ENCODE results near the gene FMO5. TPM values are rescaled to one million over a fixed set of nuclear protein-coding genes. Genes with fewer than 3 reads are reported as not detected.

The FMO5 gene
- total RNA-seq, 1 donor = 3.6 TPM

GRCh38 chr1:147267711-147268110, 42.6 kb upstream of the FMO5 start:
- H3K36me3 ChIP-seq (ENCODE audit: insufficient read depth, low read length) = peaks cover 56% of the 10 kb centered on the region
- TF ChIP-seq CTCF (IDR thresholded peaks at IDR 0.05; ENCODE audit: extremely low read depth, low read depth, low read length) = no peak
- no peaks in the 10 kb centered on the region for H3K9me3 ChIP-seq (ENCODE audit: low read depth, low read length)
- no peaks in the 10 kb centered on the region for H4K20me1 ChIP-seq (ENCODE audit: insufficient read depth, low read length)
- no peak overlapping the region for H3K4me3 ChIP-seq (ENCODE audit: insufficient read depth, low read length)
- peaks cover 21% of the 10 kb centered on the region for H3K4me1 ChIP-seq (ENCODE audit: insufficient read depth, low read length)
- H3K27ac ChIP-seq (ENCODE audit: low read depth, low read length) = no peak overlapping the region
- no peak for DNase-seq (ENCODE audit: insufficient read length, low spot score, missing footprints)
- H3K79me2 ChIP-seq (ENCODE audit: insufficient read depth, low read length) = no peaks in the 10 kb centered on the region
- H2AFZ ChIP-seq (ENCODE audit: low read length) = no peak overlapping the region
- H3K27me3 ChIP-seq (ENCODE audit: insufficient read depth, low read length) = no peaks in the 10 kb centered on the region
- no peak overlapping the region for H3K4me2 ChIP-seq (ENCODE audit: insufficient read depth, low read length)

- no peak for DNase-seq (ENCODE audit: insufficient read length, low spot score, missing footprints)
- Histone ChIP-seq H3K27me3 (ENCODE audit: insufficient read depth, low read length) (no peaks in the 10 kb centered on the region), H3K4me2 (ENCODE audit: insufficient read depth, low read length) (no peak overlapping the region), H3K4me3 (ENCODE audit: insufficient read depth, low read length) (no peak overlapping the region), H3K36me3 (ENCODE audit: insufficient read depth, low read length) (peaks cover 49% of the 10 kb centered on the region), H4K20me1 (ENCODE audit: insufficient read depth, low read length) (no peaks in the 10 kb centered on the region), H2AFZ (ENCODE audit: low read length) (no peak overlapping the region), H3K9me3 (ENCODE audit: low read depth, low read length) (no peaks in the 10 kb centered on the region), H3K4me1 (ENCODE audit: insufficient read depth, low read length) (peaks cover 19% of the 10 kb centered on the region), H3K27ac (ENCODE audit: low read depth, low read length) (no peak overlapping the region), H3K79me2 (ENCODE audit: insufficient read depth, low read length) (no peaks in the 10 kb centered on the region)
- TF ChIP-seq CTCF (IDR thresholded peaks at IDR 0.05; ENCODE audit: extremely low read depth, low read depth, low read length) = no peak
These were observed 41.2 kb upstream of the FMO5 start for GRCh38 chr1:147266381-147266780.

- no peak overlapping the region for H3K4me3 ChIP-seq (ENCODE audit: insufficient read depth, low read length)
- peaks cover 19% of the 10 kb centered on the region for H3K4me1 ChIP-seq (ENCODE audit: insufficient read depth, low read length)
- H3K79me2 ChIP-seq (ENCODE audit: insufficient read depth, low read length) = peaks cover 3% of the 10 kb centered on the region
- H3K36me3 ChIP-seq (ENCODE audit: insufficient read depth, low read length) = peaks cover 55% of the 10 kb centered on the region
- H3K27me3 ChIP-seq (ENCODE audit: insufficient read depth, low read length) = no peaks in the 10 kb centered on the region
- peak; percentile 68 for DNase-seq (ENCODE audit: insufficient read length, low spot score, missing footprints)
- H3K9me3 ChIP-seq (ENCODE audit: low read depth, low read length) = no peaks in the 10 kb centered on the region
- H3K27ac ChIP-seq (ENCODE audit: low read depth, low read length) = peak overlapping the region; percentile 62
- H4K20me1 ChIP-seq (ENCODE audit: insufficient read depth, low read length) = no peaks in the 10 kb centered on the region
- H2AFZ ChIP-seq (ENCODE audit: low read length) = peak overlapping the region; percentile 1
- H3K4me2 ChIP-seq (ENCODE audit: insufficient read depth, low read length) = peak overlapping the region; percentile 57
- no peak for TF ChIP-seq CTCF (IDR thresholded peaks at IDR 0.05; ENCODE audit: extremely low read depth, low read depth, low read length)
These were observed 39.1 kb upstream of the FMO5 start for GRCh38 chr1:147264158-147264768.

- H3K4me1 ChIP-seq (ENCODE audit: insufficient read depth, low read length) = peaks cover 19% of the 10 kb centered on the region
- no peaks in the 10 kb centered on the region for H3K27me3 ChIP-seq (ENCODE audit: insufficient read depth, low read length)
- H3K36me3 ChIP-seq (ENCODE audit: insufficient read depth, low read length) = peaks cover 25% of the 10 kb centered on the region
These were observed 35.8 kb upstream of the FMO5 start for GRCh38 chr1:147260956-147261355.

More at GRCh38 chr1:147260956-147261355, 35.8 kb upstream of the FMO5 start:
- Histone ChIP-seq H3K27ac (ENCODE audit: low read depth, low read length) (no peak overlapping the region), H3K4me2 (ENCODE audit: insufficient read depth, low read length) (no peak overlapping the region), H3K9me3 (ENCODE audit: low read depth, low read length) (no peaks in the 10 kb centered on the region), H4K20me1 (ENCODE audit: insufficient read depth, low read length) (no peaks in the 10 kb centered on the region), H3K4me3 (ENCODE audit: insufficient read depth, low read length) (no peak overlapping the region), H3K79me2 (ENCODE audit: insufficient read depth, low read length) (peaks cover 19% of the 10 kb centered on the region), H2AFZ (ENCODE audit: low read length) (no peak overlapping the region)
- no peak for TF ChIP-seq CTCF (IDR thresholded peaks at IDR 0.05; ENCODE audit: extremely low read depth, low read depth, low read length)
- DNase-seq (ENCODE audit: insufficient read length, low spot score, missing footprints) = no peak

All from osteoblast (primary cell).